GM18505 (cell line): ENCODE results near the gene ZNF503.

Source experiments
- ATAC-seq: cut with Tn5 transposase; IDR thresholded peaks from one replicate; pipeline ENCODE4 v1.9.1; 2021; ENCODE audit not compliant: unreplicated experiment
- POLR2A ChIP-seq: IDR thresholded peaks from 4 replicates; pipeline ENCODE4 v1.6.1; 2011; ENCODE audit warnings: borderline replicate concordance; ENCODE audit not compliant: insufficient read depth, insufficient read length; ENCODE audit errors: extremely low read depth

The ZNF503 gene

GRCh38 chr10:75357500-75357899 lies 44.1 kb downstream of the ZNF503 start:
- ATAC-seq = no peak
- TF ChIP-seq POLR2A = no peak

- TF ChIP-seq POLR2A = no peak
- ATAC-seq = no peak
Observed at GRCh38 chr10:75356484-75356883, 45.1 kb downstream of the ZNF503 start.

GRCh38 chr10:75355706-75356105 lies 45.9 kb downstream of the ZNF503 start:
- no peak for TF ChIP-seq POLR2A
- ATAC-seq = no peak

- no peak for TF ChIP-seq POLR2A
- no peak for ATAC-seq
Observed at GRCh38 chr10:75353183-75353582, 48.4 kb downstream of the ZNF503 start.

GRCh38 chr10:75352650-75353049 lies 48.9 kb downstream of the ZNF503 start:
- TF ChIP-seq POLR2A = no peak
- ATAC-seq = no peak

GRCh38 chr10:75351637-75352036 lies 49.9 kb downstream of the ZNF503 start:
- no peak for ATAC-seq
- no peak for TF ChIP-seq POLR2A

GRCh38 chr10:75350791-75351190 lies 50.8 kb downstream of the ZNF503 start:
- ATAC-seq = no peak
- no peak for TF ChIP-seq POLR2A
